ENCODE measurements around the gene DOHH. TPM values are rescaled to one million over a fixed set of nuclear protein-coding genes. Genes with fewer than 3 reads are reported as not detected.

The DOHH gene
- total RNA-seq, 4 donors from 2014 or later, result 1.2 to 10.4 (median 4.7) TPM

- TF ChIP-seq POLR2A (IDR thresholded peaks at IDR 0.05) (no peak), CTCF (IDR thresholded peaks at IDR 0.05) (no peak)
- no peaks in the 10 kb centered on the region for H3K36me3 ChIP-seq
- intact Hi-C loops (cut with DNase I; ENCODE audit: low total_unique reads), result no loop called here
Measured at GRCh38 chr19:3534375-3535234, 34.1 kb upstream of the DOHH start.

GRCh38 chr19:3533563-3534216, 33.2 kb upstream of the DOHH start:
- Histone ChIP-seq H3K36me3 (no peaks in the 10 kb centered on the region), H3K9me3 (no peaks in the 10 kb centered on the region), H3K4me3 (no peak overlapping the region), H3K4me1 (no peaks in the 10 kb centered on the region), H3K27me3 (no peaks in the 10 kb centered on the region), H3K27ac (no peak overlapping the region)
- intact Hi-C loops (cut with DNase I; ENCODE audit: low total_unique reads), result no loop called here
- no peak for DNase-seq
- TF ChIP-seq POLR2A (IDR thresholded peaks at IDR 0.05) (no peak), CTCF (IDR thresholded peaks at IDR 0.05) (no peak)

More at GRCh38 chr19:3534375-3535234, 34.1 kb upstream of the DOHH start:
- Histone ChIP-seq H3K27ac (no peak overlapping the region), H3K27me3 (no peaks in the 10 kb centered on the region), H3K4me3 (no peak overlapping the region), H3K9me3 (no peaks in the 10 kb centered on the region), H3K4me1 (no peaks in the 10 kb centered on the region)
- no peak for DNase-seq

DNA sequence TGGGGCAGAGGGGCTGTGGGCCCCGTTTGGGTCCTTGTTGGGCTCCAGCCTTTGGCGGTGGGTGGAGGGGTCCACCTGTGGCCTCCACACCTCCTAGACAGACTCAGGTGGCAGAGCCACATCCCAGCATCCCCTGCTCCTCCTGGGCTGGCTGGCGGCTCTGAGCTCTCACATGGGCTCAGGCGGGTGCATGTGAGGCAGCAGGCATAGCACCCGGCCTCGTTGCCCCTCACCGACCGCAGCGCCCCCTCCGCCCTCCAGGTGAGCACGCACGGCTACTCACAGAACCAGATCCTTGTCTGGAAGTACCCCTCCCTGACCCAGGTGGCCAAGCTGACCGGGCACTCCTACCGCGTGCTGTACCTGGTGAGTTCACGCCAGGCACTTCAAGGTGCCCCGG, 32.6 kb upstream of the DOHH start:
- no peak overlapping the region for H3K27ac ChIP-seq
- TF ChIP-seq POLR2A (IDR thresholded peaks at IDR 0.05) (no peak), CTCF (IDR thresholded peaks at IDR 0.05) (no peak)
- intact Hi-C loops (cut with DNase I; ENCODE audit: low total_unique reads), result no loop called here
- H3K9me3 ChIP-seq, result no peaks in the 10 kb centered on the region
- no peak overlapping the region for H3K4me3 ChIP-seq
- DNase-seq, result no peak
- H3K4me1 ChIP-seq, result no peaks in the 10 kb centered on the region
- H3K36me3 ChIP-seq, result no peaks in the 10 kb centered on the region
- no peaks in the 10 kb centered on the region for H3K27me3 ChIP-seq

GRCh38 chr19:3532154-3532786, 31.8 kb upstream of the DOHH start:
- Histone ChIP-seq H3K27me3 (no peaks in the 10 kb centered on the region), H3K36me3 (no peaks in the 10 kb centered on the region), H3K9me3 (no peaks in the 10 kb centered on the region), H3K4me1 (no peaks in the 10 kb centered on the region), H3K4me3 (no peak overlapping the region), H3K27ac (no peak overlapping the region)
- DNase-seq, result no peak
- intact Hi-C loops (cut with DNase I; ENCODE audit: low total_unique reads), result no loop called here
- TF ChIP-seq POLR2A (IDR thresholded peaks at IDR 0.05) (no peak), CTCF (IDR thresholded peaks at IDR 0.05) (no peak)

- intact Hi-C loops (cut with DNase I; ENCODE audit: low total_unique reads), result no loop called here
- no peak for DNase-seq
- no peak for TF ChIP-seq CTCF (IDR thresholded peaks at IDR 0.05)
- no peak for TF ChIP-seq POLR2A (IDR thresholded peaks at IDR 0.05)
Measured at GRCh38 chr19:3531716-3532115, 31.2 kb upstream of the DOHH start.

More at GRCh38 chr19:3531716-3532115, 31.2 kb upstream of the DOHH start:
- Histone ChIP-seq H3K9me3 (no peaks in the 10 kb centered on the region), H3K27me3 (no peaks in the 10 kb centered on the region), H3K4me3 (no peak overlapping the region), H3K4me1 (no peaks in the 10 kb centered on the region), H3K27ac (no peak overlapping the region), H3K36me3 (no peaks in the 10 kb centered on the region)
